ENCODE results near the gene STUB1.

Gene STUB1

DNA sequence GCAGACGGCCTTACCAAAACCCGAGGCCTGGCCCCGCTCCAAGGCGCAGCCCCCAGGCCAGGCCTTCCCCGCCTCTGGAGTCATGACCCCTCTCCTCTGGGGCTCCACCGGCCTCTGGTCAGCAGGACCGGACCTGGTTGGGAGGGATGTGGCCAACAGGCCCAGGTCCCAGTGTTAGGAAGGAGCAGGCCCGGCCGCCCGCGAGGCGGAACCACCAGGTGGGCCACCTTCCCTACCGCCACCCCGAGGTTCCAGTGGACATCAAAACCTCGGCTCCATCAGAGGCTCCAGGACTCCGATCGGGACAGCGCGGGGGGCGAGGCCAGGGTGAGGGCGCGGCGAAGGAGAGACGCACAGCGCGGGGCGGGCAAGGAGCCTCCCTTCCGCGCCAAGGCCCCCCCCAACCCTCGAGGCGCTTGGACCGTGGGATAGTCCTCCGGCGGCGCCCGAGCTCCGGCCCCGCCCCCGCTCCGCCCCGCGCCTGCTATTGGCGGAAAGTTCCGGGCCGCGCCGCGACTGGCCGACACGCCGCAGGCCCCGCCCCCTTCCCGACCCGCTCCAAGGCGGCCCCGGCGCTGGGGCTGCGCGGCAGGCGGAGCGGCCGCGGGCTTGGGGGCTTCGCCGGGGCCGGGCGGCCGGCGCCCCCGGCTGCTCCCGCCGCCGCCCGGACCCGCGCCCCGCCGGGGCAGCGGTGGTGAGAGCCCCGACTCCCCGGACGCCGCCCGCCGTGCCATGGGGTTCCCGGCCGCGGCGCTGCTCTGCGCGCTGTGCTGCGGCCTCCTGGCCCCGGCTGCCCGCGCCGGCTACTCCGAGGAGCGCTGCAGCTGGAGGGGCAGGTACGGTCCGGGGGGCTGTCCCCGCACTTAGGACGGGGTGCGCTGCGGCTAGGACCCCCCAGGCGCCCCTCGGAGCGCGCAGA, 34.6 kb downstream of the STUB1 start, which contains the start of gene METRN:
Gene METRN, plus strand, starts transcription at position 561 of the 919 bp plus-strand sequence. Its CDS starts 172 bp downstream, at position 733.
- peak; percentile 14 for DNase-seq

DNA sequence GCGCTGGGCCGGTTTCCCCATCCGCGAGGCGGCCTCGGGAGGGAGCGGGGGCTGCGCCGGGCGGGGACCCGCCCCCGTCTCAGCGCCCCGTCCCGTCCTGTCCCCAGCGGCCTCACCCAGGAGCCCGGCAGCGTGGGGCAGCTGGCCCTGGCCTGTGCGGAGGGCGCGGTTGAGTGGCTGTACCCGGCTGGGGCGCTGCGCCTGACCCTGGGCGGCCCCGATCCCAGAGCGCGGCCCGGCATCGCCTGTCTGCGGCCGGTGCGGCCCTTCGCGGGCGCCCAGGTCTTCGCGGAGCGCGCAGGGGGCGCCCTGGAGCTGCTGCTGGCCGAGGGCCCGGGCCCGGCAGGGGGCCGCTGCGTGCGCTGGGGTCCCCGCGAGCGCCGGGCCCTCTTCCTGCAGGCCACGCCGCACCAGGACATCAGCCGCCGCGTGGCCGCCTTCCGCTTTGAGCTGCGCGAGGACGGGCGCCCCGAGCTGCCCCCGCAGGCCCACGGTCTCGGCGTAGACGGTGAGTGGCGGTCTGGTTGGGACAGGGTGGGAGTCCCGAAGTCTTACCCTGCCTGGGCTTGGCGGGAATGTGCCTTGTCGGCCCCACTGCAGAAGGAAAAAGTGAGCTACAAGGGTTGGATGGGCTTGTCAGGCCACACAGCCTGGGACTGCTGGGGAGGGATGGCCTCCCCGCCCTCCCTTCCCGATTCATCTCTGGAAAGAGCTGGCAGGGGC, 35.4 kb downstream of the STUB1 start:
- DNase-seq: no peak

DNA sequence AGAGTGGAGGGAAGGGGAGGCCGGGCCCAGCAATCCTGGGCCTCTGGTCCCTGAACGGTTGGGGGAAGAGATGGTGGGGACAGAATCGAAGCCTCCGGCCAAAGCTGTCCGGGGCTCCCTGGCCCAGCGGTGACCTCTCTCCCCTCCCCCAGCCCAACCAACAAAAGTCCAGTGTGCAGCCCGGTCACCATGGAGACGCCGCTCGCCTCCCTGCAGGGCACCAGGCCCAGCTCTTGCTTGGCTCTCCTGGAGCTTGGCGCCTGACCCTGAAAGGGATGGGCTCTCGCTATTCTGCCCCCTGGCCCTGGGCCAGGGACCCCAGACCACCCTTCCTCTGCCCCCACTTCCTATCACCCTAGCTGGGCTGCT, 36.0 kb downstream of the STUB1 start:
- no peak for DNase-seq

DNA sequence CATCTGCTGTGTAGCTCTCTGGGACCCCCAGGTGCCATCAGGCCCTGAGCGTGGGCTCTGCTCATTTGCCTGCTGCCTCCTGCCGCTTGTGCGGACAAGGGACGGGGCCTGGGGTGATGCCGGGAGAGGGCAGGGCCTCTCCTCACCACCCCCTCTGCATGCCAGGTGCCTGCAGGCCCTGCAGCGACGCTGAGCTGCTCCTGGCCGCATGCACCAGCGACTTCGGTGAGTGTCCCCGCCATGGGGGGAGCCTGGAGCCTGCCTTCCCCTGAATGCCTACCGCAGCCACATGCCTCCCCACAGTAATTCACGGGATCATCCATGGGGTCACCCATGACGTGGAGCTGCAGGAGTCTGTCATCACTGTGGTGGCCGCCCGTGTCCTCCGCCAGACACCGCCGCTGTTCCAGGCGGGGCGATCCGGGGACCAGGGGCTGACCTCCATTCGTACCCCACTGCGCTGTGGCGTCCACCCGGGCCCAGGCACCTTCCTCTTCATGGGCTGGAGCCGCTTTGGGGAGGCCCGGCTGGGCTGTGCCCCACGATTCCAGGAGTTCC, 36.6 kb downstream of the STUB1 start:
- DNase-seq: no peak

DNA sequence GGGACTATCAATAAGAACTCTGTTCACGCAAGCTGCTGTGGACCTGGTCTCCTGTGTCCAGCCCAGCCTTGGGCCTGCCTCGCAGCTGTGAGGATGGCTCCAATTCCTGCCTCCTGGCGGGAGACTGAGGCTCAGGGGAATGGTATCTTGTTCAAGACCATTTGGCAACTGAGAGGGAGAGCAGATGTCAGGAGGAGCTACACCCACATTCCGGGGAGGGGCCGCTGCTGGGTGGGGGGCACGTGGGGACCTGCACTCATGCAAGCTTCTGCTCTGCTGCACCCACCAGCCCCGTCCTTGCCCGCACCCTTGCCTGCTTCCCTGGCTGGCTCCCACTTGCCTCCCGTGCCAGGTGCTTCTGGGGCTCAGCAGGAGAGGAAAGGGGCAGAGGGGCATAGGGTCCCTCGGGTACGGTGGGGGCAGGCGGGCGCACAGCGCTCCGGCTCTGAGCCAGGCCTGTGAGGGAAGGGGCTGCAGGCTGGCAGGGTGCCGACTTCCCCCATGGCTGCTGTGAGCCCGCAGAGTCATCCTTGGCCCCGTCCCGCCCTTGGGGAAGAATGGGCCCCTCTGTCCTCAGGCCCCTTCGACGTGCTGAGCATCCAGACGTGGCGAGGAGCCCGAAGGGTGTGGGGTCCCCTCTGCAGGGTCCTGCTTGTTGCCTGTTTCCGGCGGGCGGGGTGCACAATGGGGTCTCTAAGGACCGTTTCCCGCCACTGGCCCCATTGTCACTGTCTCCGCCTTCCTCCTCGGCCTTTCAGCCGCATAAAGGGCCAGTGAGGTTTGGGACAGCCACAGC, 37.4 kb downstream of the STUB1 start:
- no peak for DNase-seq

DNA sequence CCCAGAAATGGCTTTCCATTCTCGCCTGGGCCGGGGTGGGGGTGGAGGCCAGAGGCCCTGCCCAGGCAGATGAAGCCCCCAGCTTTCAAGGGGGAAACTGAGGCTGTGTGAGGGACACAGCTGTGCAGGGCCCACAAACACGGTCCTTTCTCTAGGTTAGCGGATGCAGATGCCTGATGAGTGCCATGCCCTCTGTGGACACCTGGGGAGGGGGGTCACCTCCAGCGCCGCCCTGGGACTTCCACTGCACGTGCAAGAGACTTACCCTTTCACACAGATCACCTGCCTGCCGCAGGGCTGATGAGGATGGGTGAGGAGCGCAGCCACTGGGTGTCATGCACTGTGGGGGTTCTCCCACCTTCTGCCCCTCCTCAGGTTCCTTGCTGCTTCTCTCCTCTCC, 38.2 kb downstream of the STUB1 start:
- DNase-seq: no peak

DNA sequence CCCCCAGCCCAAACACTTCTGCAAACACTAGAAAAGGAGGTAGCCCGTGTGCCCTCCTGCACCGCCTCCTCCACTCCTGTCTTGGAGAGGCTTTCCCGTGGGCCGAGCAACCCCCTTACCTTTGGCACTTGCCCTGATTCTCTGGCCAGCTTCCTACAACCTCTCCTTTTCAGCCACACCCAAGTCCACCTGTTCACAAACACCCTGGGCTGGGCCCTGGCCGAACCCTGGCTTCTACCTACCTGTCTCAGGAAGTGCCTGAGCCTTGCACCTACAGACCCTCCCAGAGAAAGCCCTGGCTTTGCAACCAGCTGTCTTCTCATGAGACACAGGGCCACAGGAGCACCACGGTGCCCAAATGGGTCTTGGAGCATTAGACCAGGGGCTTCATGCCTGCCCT, 38.7 kb downstream of the STUB1 start:
- DNase-seq: no peak

DNA sequence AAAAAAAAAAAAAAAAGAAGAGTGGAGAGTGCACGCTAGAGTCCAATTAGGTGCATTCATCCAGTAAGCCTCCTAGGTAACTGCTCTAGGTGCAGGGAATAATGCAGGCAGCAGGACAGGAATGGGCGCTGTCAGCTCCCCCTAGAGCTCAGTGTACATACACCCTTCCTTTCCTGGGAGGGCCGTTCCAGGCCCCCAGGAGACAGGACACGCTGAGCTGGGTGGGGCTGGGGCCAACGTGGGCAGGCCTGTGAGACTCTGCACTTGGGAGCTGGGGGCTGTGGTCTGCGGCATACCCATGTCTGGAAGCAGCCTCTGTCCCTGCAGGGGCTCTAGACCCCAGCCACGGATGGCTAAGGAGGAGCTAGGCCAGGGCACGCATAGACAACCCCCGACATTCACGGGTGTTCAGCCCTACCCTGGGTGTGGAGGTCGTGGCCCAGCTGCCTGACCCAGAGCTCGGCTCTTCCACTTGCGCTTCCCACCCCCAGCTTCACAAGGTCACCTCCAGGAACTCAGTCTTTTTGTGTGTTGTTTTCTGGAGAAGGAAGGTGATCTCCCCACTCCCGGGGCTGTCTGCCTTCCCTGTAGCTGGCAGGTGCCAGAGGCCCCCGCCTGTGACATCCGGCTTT, 39.7 kb downstream of the STUB1 start:
- DNase-seq: no peak

DNA sequence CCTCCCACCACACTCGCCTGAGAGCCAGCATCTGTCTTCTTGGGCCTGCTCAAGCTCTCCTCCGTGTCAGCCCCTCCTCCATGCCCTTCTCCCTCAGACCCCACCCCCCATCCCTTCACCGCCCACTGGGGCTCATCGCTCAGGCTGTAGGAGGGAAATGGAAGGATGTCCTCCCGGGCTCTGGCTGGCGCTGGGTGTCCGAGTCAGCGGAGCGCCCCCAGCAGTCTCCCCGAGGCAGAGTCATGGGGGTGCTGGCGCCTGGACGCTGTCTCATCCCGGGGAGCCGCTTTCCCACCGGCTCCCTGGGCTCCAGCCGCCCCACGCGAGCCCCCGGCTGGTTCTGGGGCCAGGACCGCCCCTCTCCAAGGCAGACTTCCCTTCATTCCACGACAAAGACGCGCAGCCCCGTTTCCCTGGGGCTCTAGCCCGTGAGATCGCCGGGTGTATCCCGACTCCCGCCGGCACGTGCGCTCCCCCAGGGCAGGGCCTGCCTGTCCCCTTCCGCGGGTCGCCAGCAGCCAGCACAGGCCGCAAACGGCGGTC, 40.3 kb downstream of the STUB1 start:
- DNase-seq: no peak

DNA sequence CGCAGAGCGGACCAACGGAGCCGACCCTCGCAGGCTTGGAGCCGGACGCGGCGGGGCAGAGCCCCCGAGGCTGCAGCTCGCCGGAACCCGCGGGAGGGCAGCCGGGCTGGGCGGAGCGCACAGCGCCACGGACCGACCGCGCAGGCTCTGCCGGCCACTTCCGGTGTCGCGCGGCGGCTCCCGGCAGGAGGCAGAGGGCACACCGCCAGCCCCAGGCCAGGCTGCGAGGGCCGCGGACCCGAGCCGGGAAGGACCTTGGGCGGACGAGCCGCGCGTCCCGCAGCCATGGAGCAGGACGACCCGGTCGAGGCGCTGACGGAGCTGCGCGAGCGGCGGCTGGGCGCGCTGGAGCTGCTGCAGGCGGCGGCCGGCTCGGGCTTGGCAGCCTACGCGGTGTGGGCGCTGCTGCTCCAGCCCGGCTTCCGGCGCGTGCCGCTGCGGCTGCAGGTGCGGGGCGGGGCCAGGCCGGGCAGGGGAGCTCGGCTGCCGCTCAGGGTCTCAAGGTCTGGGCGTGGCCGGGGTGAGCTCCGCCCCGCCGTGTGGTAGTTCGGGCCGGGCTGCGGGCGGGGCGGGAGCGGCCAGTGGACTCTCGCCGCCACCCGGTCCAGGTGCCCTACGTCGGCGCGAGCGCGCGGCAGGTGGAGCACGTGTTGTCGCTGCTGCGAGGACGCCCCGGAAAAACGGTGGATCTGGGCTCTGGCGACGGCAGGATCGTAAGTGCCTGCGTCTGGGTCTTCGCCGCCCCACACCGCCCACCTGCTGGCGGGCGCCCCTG, 41.0 kb downstream of the STUB1 start, which contains the start of gene ANTKMT:
Gene ANTKMT, plus strand, starts transcription at position 157 of the 775 bp plus-strand sequence. Its CDS starts 129 bp downstream, at position 286.
- peak; percentile 48 for DNase-seq

DNA sequence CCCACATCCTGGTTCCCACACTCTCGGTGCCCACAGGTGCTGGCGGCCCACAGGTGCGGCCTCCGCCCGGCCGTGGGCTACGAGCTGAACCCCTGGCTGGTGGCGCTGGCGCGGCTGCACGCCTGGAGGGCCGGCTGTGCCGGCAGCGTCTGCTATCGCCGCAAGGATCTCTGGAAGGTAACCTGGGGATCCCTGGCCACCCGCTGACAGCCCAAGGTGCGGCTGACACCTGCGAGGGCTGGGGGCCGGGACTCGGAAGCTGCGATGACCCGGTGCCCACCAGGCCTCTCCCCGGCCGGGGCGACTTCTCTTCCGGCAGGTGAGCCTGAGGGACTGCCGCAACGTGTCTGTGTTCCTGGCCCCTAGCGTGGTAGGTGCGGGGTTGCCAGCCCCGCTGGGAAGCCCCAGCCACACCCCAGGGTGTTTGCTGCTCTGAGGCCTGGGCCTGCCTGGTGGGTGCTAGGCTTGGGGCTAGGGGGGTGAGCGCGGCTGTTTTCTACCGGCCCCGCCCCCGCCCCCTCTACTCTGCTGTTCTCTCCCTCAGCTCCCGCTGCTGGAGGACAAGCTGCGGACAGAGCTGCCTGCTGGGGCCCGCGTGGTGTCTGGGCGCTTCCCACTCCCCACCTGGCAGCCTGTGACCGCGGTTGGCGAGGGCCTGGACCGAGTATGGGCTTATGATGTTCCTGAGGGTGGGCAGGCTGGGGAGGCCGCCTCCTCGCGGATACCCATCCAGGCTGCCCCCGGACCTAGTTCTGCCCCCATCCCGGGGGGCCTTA, 41.7 kb downstream of the STUB1 start:
- DNase-seq: no peak

DNA sequence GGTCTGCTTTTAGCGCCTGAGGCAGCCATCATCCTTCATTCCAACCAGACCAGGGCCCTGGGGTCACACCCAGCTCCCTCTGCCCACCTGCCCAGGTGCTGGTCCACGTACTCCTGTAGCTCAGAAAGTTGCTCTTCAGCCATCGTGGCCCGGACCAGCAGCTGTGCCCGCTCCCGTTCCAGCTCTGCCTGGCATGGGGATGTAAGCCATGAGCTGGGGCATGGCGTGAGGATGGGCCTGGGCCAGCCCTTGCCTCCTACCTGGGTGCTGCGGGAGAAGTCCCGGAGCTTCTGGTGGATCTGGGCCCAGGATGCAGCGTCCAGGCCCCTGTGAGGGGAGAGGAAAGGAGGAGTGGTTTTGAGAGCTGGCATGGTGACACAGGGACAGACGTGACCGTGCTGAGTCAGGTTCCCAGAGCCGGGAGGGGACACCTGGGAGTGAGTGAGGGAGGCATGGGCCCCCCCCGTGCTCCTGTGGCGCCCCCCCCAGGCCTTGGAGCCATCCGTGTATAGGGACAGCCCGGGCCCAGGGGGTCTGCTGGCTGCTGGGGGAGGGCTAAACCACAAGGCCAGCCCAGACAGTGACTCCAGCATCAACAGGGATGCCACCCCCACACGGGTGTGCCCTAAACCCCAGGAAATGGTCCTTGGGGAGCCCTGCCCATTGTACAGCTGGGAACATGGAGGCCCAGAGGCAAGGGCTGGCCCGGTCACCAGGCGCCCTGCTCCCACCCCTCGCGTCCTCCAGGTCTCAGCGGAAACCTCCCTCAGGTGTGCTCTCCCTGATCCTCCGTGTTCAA, 42.8 kb downstream of the STUB1 start:
- no peak for DNase-seq

DNA sequence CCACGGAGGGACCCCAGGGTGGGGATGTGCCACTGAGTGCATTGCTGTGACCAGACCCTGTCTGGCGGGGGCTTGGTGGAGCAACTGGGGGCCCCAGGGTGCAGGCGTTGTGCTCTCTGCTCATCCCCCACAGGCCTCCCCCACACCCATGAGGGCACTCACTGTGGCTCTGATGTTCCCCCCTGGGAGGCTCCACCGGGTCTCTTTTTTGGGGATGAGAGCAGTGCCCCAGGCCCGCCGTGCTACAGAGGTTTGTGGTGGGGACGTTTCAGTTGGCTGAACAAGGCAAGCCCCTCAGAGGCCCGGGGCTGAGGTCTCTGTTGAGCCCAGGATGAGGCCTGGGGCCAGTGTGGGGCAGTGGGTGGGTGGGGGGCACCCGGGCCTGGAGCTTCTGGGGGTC, 43.5 kb downstream of the STUB1 start:
- no peak for DNase-seq

DNA sequence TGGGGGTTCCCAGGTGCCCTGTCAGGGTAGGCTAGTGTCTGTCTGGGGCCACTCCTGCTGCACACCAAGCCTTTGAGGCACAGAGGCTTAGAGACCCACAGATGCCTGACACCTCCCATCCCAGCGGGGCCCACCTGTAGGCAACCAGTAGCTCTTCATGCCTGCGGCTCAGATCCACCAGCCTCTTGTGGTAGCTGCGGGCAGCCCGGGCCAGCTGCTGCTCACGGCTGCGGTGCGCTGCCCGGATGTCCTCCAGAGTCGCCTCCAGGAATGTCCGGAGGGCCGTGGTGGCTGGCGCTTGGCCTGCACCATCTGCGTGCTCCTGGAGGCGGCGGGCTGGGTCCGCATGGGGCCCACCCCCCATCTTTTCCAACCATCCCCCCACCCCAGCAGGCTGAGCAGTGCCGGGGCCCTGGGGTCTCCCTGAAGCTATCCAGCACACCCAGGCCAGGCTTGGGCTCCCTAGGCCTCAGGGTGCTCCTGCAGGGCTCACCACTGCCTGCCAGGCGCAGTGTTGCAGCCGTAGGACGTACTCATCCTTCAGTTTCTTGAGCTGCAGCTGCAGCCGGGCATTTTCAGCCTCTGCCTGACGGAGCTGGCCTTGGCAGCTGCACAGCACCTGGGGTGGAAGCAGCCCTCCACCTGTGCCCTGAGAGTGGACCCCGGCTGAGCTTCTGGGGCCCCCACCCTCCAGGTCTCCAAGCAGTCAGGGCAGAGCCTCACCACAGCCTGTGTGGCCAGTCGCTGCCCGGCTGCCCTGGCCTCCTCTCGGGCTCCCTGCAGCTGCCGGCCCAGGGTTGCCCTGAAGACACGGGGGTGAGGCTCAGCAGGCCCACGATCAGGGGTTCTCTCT, 44.2 kb downstream of the STUB1 start:
- DNase-seq: no peak

DNA sequence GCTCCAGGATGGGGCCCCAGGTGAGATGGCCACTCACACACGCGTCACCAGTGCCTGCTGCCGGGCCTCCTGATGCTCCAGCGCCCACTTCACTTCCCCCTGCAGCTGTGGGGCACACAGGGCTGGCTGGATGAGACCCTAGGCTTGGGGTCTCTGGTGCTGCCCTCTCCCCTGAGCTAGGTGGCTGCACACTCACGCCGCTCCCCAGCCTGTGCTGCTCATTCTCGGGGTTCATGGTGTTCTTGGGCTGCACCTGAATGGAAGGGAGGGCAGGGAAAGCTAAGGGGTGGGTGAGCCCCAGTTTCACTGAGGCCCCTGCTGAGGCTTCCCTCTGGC, 44.8 kb downstream of the STUB1 start:
- DNase-seq: no peak

DNA sequence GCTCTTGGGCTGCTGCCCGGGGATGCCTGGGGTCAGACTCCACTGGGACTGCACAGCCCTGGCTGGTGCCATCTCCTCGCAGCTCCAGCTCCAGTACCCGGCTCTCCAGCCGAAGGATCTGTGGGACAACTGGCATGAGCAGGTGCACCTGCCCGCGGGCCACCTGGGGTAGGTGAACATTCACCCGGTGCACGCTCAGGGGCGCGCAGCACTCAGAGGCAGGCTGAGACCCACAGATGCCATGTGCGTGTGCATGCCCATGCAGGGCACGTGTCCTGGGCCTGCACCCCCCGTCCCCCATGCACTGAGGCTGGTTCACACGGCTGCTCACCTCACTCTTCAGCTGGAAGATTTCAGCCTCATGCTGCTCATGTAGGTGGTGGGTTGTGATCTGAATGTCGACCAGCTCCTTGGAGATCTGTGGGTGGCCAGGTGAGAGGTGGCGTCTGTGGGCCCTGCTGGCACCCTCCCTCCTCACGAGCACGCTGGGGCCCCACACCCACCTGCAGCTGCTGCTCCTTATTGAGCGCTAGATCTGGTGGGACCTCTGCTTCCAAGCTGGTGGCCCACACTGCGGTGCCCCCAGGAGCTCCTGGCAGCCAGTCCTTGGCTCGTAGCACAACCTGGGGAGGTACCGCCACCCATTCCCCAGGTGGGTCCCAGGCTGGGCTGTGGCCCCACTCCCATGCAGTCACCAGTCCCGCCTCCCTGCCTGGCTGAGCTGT, 45.4 kb downstream of the STUB1 start:
- no peak for DNase-seq

DNA sequence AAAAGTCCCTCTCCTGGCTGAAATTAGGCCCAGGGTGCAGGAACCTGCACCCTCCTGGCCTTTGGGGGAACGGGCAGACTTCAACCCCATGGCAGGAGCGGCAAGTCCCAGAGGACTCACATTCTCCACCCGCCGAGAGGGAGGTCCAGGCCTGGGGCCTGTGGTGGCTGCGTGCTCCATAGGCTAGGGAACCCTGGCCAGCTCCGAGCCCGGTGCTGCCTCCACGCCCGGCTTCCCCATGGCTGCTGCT, 45.9 kb downstream of the STUB1 start:
- no peak for DNase-seq

Measured in NCI-H1048 (cell line).